ENCODE data around the gene DPH1.

DNA sequence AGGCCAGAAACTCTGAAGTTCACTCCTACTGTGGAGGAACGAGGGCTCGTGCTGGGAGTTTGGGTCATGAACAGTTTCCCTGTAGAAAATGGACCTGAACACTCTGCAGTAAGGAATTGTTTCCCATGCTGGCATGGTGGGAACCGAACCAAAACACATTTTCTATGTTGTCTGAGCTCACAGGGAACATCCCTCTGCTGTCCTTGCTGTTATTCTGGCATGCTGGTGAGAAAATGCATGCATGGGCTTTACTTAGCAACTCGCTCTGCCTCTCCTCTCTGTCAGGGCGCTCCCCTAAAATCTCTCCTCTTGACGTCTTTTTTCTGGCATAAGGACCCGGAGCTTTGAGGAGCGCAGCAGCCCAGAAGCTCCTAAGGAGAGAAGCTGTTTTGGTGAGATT is 10.2 kb upstream of the DPH1 start:
- TF ChIP-seq, protein P1, sequence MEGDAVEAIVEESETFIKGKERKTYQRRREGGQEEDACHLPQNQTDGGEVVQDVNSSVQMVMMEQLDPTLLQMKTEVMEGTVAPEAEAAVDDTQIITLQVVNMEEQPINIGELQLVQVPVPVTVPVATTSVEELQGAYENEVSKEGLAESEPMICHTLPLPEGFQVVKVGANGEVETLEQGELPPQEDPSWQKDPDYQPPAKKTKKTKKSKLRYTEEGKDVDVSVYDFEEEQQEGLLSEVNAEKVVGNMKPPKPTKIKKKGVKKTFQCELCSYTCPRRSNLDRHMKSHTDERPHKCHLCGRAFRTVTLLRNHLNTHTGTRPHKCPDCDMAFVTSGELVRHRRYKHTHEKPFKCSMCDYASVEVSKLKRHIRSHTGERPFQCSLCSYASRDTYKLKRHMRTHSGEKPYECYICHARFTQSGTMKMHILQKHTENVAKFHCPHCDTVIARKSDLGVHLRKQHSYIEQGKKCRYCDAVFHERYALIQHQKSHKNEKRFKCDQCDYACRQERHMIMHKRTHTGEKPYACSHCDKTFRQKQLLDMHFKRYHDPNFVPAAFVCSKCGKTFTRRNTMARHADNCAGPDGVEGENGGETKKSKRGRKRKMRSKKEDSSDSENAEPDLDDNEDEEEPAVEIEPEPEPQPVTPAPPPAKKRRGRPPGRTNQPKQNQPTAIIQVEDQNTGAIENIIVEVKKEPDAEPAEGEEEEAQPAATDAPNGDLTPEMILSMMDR (IDR thresholded peaks at IDR 0.05; ENCODE audit: low read depth, low read length, poor library complexity, severe bottlenecking): no peak
- TF ChIP-seq EZH2phosphoT487 (IDR thresholded peaks at IDR 0.05; ENCODE audit: borderline replicate concordance, low read length): no peak

Measured in DOHH2 (cell line).